Activated CD8-positive, alpha-beta T cell treated with anti-CD3 and anti-CD28 coated beads for 36 hours (primary cell): ENCODE results near the gene PLEKHO2. TPM values are rescaled to one million over a fixed set of nuclear protein-coding genes. Genes with fewer than 3 reads are reported as not detected.

Experiments used
- ATAC-seq: fragments of 200-7000 bp; cut with Tn5 transposase; one replicate; pipeline ENCODE4 v1.10.0; 2021; ENCODE audit warnings: mild to moderate bottlenecking, moderate library complexity
- CTCF ChIA-PET: fragments of 350-600 bp; sonication (Branson Sonifier 250); formaldehyde crosslinking; loops from one replicate; lab custom pipeline; 2021; ENCODE audit warnings: antibody characterized with exemption; lab: Charles Lee
- POLR2A ChIA-PET: fragments of 350-600 bp; sonication (Branson Sonifier 250); formaldehyde crosslinking; loops from one replicate; lab custom pipeline; 2021; ENCODE audit warnings: antibody characterized with exemption; lab: Charles Lee
- DNase-seq: peaks from one replicate; pipeline ENCODE4 v3.0.0-alpha.2; 2020
- H3K27ac Mint-ChIP-seq: one replicate; pipeline ENCODE4 v1.8.0; 2021; ENCODE audit warnings: mild to moderate bottlenecking, mixed read lengths
- H3K27me3 Mint-ChIP-seq: one replicate; pipeline ENCODE4 v1.8.0; 2021; ENCODE audit warnings: mixed read lengths
- H3K36me3 Mint-ChIP-seq: one replicate; pipeline ENCODE4 v1.8.0; 2021; ENCODE audit warnings: low read depth, mixed read lengths
- H3K4me1 Mint-ChIP-seq: one replicate; pipeline ENCODE4 v1.8.0; 2021; ENCODE audit warnings: low read depth, mixed read lengths
- H3K4me3 Mint-ChIP-seq: one replicate; pipeline ENCODE4 v1.8.0; 2021; ENCODE audit warnings: mild to moderate bottlenecking, moderate library complexity, mixed read lengths
- H3K9me3 Mint-ChIP-seq: one replicate; pipeline ENCODE4 v1.8.0; 2021; ENCODE audit warnings: mixed read lengths
- intact Hi-C: fragments of 100-400 bp; cut with micrococcal nuclease; formaldehyde crosslinking; loops from one replicate; pipeline ENCODE4 v1.10.0; 2022
- total RNA-seq, 2 experiments: library from RNA; stranded (reverse); gene quantifications; one replicate each; pipeline ENCODE4 v1.2.3, GENCODE V29; 2021
- TF ChIP-seq, protein P1 (sequence below): fragments of 200-600 bp; IDR thresholded peaks from one replicate; pipeline ENCODE4 v1.8.0; 2022; ENCODE audit warnings: antibody characterized with exemption, mild to moderate bottlenecking

The PLEKHO2 gene
- total RNA-seq, 2 experiments from 2014 or later: 10.1 to 10.4 TPM

DNA sequence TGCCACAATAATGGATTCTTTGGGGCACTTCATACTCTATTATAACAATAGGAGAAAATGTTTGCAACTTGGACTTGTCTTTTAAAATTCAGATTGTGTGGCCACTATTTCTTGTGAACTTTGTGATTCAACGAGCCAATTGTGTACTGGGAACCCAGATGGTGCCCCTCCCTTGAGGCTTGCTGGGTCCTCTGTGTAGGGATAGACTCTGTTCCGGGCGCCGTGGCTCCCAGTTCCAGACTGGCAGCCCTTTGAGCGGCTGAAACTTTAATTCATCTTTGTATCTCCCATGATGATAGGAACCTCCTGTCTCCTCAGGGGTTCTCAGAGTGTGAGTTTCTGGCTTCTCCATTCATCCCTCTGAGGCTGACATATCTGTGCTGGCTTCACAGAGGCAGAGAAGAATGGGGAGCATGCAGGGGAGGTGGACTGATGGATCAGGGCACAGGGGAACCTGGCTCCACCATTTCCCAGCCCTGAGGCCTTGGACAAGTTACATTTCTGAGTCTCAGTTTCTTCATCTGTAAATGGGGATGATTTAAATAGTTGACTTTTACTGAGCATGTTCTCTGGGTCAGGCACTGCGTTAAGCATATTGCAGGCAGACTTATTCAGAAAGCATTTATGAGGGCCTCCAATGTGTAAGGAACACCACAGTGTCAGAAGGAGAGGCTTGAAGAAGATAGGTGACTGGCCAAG, 54.8 kb downstream of the PLEKHO2 start:
- POLR2A ChIA-PET: no interaction called here

DNA sequence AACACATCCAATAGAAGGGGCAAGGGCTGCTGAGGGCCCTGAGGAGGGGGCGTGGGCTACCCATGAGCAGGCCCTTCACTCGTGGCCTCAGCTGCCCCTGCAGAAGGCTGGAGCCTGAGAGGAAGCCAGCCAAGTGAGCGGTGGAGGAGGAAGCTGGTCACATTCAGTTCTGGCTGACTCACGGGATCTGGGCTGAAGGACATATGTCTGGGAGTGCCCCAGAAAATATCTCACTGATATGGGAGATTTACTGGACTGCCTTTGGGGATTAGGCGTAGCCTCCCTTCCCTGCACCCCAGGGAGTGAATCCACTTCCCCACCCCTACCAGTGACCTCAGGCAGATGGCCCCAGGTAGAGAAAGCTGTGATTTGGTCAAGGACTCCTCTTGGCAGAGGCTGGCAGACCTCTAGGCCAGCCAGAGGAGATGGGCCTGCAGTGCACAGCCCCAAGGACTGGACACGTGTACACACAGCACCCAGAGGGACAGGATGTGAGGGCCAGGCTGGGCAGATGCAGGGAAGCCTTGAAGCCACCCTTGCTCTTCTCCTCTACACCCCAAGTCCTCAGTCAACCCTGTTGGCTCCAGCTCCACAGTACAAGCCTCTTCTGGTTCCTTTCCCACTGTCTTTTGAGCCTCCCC, 55.8 kb downstream of the PLEKHO2 start:
- Mint-ChIP-seq H3K4me1 (peaks cover 41% of the 10 kb centered on the region), H3K27ac (peak overlapping the region; percentile 37), H3K4me3 (no peak overlapping the region), H3K9me3 (peaks cover 6% of the 10 kb centered on the region), H3K36me3 (peaks cover 8% of the 10 kb centered on the region), H3K27me3 (no peaks in the 10 kb centered on the region)
- ATAC-seq (no peak), DNase-seq (no peak)
- TF ChIP-seq, protein P1, sequence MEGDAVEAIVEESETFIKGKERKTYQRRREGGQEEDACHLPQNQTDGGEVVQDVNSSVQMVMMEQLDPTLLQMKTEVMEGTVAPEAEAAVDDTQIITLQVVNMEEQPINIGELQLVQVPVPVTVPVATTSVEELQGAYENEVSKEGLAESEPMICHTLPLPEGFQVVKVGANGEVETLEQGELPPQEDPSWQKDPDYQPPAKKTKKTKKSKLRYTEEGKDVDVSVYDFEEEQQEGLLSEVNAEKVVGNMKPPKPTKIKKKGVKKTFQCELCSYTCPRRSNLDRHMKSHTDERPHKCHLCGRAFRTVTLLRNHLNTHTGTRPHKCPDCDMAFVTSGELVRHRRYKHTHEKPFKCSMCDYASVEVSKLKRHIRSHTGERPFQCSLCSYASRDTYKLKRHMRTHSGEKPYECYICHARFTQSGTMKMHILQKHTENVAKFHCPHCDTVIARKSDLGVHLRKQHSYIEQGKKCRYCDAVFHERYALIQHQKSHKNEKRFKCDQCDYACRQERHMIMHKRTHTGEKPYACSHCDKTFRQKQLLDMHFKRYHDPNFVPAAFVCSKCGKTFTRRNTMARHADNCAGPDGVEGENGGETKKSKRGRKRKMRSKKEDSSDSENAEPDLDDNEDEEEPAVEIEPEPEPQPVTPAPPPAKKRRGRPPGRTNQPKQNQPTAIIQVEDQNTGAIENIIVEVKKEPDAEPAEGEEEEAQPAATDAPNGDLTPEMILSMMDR: no peak
- POLR2A ChIA-PET: no interaction called here
- CTCF ChIA-PET: interaction anchor here (1.3 to 2.7 kb wide), 2 partner anchors 62 to 170 kb away, joined by 3 to 7 read pairs; no protein-coding TSS in a partner anchor
- intact Hi-C loops: no loop called here

More for the DNA sequence above, 54.8 kb downstream of the PLEKHO2 start:
- H3K9me3 Mint-ChIP-seq: peaks cover 6% of the 10 kb centered on the region
- DNase-seq (no peak), ATAC-seq (no peak)
- peaks cover 8% of the 10 kb centered on the region for H3K36me3 Mint-ChIP-seq
- intact Hi-C loops: no loop called here
- H3K4me1 Mint-ChIP-seq: peaks cover 46% of the 10 kb centered on the region
- TF ChIP-seq, protein P1: no peak
- no peaks in the 10 kb centered on the region for H3K27me3 Mint-ChIP-seq
- H3K27ac Mint-ChIP-seq: peak overlapping the region; percentile 99
- H3K4me3 Mint-ChIP-seq: peak overlapping the region; percentile 91
- CTCF ChIA-PET: interaction anchor here (2.7 kb wide), 1 partner anchor 61 kb away, joined by 7 read pairs; no protein-coding TSS in a partner anchor

DNA sequence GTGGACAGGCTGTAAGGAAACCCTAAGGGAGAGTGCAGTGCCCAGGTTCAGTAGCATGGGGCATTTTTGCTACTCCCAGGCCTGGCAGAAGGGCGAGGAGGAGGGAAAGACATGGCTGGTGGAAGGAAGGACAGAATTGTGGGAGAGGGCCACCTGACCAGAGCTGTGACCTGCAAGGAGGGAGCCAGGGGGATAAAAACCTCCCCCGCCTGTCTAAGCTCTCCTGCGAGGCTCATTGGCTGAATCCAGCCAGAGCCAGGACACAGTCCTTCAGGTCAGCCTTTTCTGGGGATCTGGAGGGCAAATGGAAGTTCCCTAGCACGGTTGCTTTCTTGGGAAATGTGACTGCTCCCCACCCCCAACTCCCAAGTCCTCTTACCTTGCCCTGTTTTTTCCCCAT, 56.7 kb downstream of the PLEKHO2 start:
- intact Hi-C loops: no loop called here
- Mint-ChIP-seq H3K9me3 (peaks cover 6% of the 10 kb centered on the region), H3K27ac (no peak overlapping the region), H3K36me3 (peaks cover 8% of the 10 kb centered on the region), H3K27me3 (no peaks in the 10 kb centered on the region), H3K4me3 (no peak overlapping the region), H3K4me1 (peaks cover 41% of the 10 kb centered on the region)
- TF ChIP-seq, protein P1: no peak
- ATAC-seq (no peak), DNase-seq (no peak)
- CTCF ChIA-PET: interaction anchor here (1.3 to 2.7 kb wide), 2 partner anchors 63 to 171 kb away, joined by 3 to 7 read pairs; no protein-coding TSS in a partner anchor
- POLR2A ChIA-PET: interaction anchor here (1.4 kb wide), 1 partner anchor 58 kb away, joined by 3 read pairs; no protein-coding TSS in a partner anchor

DNA sequence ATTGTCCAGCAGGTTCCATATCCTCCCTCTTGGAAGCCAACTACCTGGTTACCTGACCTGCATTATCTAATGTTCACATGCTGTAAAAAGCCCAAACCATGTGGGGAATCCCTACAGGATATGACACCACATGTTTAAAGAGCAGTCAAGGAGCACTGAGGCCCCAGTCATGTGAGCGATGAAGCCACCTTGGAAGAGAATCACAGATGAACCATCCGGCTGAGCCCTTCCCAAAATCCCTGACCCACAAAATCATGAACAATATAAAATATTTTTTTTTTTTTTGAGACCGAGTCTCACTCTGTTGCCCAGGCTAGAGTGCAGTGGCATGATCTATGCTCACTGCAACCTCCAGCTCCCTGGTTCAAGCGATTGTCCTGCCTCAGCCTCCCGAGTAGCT, 59.4 kb downstream of the PLEKHO2 start:
- H3K36me3 Mint-ChIP-seq: peaks cover 8% of the 10 kb centered on the region
- H3K9me3 Mint-ChIP-seq: peaks cover 6% of the 10 kb centered on the region
- intact Hi-C loops: no loop called here
- ChIA-PET POLR2A (no interaction called here), CTCF (interaction anchor here (8.4 kb wide), 1 partner anchor 91 kb away, joined by 35 read pairs; no protein-coding TSS in a partner anchor)
- H3K4me3 Mint-ChIP-seq: no peak overlapping the region
- no peak for DNase-seq
- no peaks in the 10 kb centered on the region for H3K27me3 Mint-ChIP-seq
- TF ChIP-seq, protein P1: no peak
- H3K27ac Mint-ChIP-seq: no peak overlapping the region
- H3K4me1 Mint-ChIP-seq: peaks cover 35% of the 10 kb centered on the region
- no peak for ATAC-seq

DNA sequence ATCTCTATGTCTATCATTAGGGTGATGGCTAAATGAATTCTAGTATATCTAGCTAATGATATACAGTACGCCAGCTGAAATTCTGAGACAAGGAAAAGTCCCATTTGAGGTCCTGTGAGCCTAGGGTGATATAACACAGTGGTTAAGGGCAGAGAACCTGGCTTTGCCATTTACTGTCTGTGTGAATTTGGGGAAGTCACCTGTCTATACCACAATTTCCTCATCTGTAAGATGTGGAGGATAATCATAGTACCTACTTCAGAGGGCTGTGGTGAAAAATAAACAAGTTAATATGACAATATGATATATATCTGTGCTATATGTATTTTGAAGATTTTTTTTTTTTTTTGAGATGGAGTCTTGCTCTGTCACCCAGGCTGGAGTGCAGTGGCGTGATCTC, 60.2 kb downstream of the PLEKHO2 start:
- CTCF ChIA-PET: interaction anchor here (8.4 kb wide), 1 partner anchor 92 kb away, joined by 35 read pairs; no protein-coding TSS in a partner anchor
- Mint-ChIP-seq H3K27me3 (no peaks in the 10 kb centered on the region), H3K4me1 (peaks cover 27% of the 10 kb centered on the region), H3K27ac (no peak overlapping the region), H3K36me3 (peaks cover 8% of the 10 kb centered on the region), H3K4me3 (no peak overlapping the region), H3K9me3 (peaks cover 6% of the 10 kb centered on the region)
- ATAC-seq (no peak), DNase-seq (no peak)
- TF ChIP-seq, protein P1: no peak
- intact Hi-C loops: no loop called here
- POLR2A ChIA-PET: no interaction called here
